Stimulated activated CD8-positive, alpha-beta memory T cell treated with anti-CD3 and anti-CD28 coated beads, Interleukin-7, amount 100 ng/mL, for 1 hour (primary cell): ENCODE results near the gene TTLL3.
"Not testable (repeated sequence)": the region's sequence is repeated elsewhere in the genome, so short reads cannot be mapped to it uniquely, and the experiment has no call there.

Experiments used
- DNase-seq, 2 donors: peaks; one replicate each; pipeline ENCODE4 v3.0.0-alpha.2; 2020; ENCODE audit warnings: low read depth in 2 of 2

Gene TTLL3

GRCh38 chr3:9809615-9810432 lies at the start of gene TTLL3:
Gene TTLL3, plus strand, starts transcription at chr3:9810262. Its CDS starts 400 bp downstream, at chr3:9810662.
- DNase-seq, result peak in 1 of 2 donors; percentile 5

- no peak for DNase-seq
Observed at GRCh38 chr3:9760779-9761505, 49.1 kb upstream of the TTLL3 start.

DNA sequence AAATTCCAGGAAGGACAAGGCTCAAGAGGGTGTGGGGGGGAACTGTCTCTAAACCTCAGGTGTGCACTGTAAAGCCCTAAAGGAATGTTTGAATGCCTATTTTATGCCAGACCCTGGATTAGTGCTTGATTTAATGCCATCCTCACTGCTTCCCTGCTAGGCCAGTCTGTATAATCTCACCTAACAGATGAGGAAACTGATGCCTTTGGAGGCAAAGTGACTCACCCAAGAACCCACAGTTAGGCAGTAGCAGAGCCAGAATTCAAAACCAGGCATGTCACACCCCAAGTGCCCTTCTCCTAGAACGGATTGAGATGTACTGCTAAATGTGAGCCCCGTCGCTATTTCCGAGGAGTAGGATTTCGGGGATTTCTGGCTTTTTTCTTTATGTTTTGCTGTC lies 48.1 kb upstream of the TTLL3 start:
- no peak for DNase-seq

GRCh38 chr3:9762871-9763270 lies 47.2 kb upstream of the TTLL3 start:
- DNase-seq, result no peak

- no peak for DNase-seq
Observed at GRCh38 chr3:9765865-9766264, 44.2 kb upstream of the TTLL3 start.

DNA sequence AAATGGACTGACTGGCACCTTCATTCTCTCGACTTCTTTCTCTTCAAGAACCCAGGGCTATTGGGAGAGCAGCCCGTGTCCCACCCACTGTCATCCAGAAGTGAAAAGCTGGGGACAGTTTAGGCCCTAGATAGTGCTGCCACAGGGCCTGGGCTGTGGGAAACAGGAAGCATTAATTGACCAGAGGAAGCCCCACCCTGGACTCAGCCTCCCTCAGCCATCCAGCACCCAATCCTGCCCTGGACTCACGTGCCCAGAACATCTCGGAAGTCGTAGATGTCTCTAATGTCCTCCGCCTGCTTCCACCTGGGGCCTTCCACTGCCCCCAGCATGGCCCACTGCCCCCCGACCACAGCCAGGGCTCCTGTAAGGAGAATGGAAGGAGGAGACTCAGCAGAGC lies 42.6 kb upstream of the TTLL3 start:
- no peak for DNase-seq

GRCh38 chr3:9768141-9768775 lies 41.8 kb upstream of the TTLL3 start:
- DNase-seq, result no peak

GRCh38 chr3:9769012-9769411 lies 41.0 kb upstream of the TTLL3 start:
- no peak for DNase-seq

GRCh38 chr3:9769426-9770275 lies 40.4 kb upstream of the TTLL3 start, which contains the start of gene CAMK1:
Gene CAMK1, minus strand, starts transcription at chr3:9769947. Its CDS starts 2,198 bp downstream, at chr3:9767749.
- DNase-seq, result no peak

- no peak for DNase-seq
Observed at GRCh38 chr3:9770276-9770812, 39.7 kb upstream of the TTLL3 start.

DNA sequence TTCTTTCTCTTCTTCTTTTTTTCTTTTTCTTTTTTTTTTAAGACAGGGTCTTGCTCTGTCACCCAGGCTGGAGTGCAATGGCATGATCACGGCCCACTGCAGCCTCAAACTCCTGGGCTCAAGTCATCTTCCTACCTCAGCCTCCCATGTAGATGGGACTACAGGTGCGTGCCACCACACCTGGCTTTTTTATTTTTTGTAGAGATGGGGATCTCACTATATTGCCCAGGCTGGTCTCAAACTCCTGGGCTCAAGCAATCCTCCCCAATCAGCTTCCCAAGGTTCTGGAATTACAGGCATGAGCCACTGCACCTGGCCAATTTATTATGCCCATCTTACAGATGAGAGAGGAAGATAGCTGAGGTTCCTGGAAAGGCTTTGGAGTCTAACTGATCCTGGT lies 39.1 kb upstream of the TTLL3 start:
- DNase-seq, result not testable (repeated sequence)

DNA sequence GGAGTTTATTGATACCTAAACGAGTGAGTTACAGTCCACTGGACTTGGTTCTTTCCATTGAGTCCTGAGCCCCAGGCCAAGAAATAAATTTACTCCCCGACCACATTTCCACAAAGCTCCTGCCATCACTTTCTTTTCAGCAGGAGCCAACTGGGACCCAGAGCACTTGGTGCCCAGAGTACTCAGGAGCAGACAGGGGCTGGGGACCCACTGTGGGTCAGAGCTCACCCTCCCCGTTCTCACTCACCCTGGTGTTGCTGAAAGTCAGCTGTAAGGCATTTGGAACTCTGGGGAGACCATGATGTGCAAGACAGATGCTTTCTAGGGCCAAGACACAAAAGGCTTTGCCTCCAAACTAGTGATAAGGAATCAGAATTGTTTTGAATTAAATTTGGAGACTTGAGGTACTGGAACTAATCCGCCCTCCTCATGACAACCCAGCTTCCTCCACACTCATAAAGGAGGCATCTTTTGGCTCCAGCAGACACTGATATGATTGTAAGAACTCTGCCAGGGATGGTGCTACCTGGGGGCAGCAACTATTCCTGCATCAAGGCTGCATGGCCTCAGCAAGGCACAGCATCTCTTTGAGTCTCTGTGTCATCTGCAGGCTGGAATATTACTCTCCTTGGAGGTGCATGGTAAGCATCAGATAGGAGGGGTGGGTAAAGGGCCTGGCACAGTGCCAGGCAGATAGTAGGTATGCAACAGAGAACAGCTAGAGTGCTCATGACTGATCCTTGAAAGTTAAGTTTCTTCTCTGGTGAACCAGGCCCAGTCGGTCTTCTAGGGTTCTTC lies 33.0 kb upstream of the TTLL3 start:
- no peak for DNase-seq

- DNase-seq, result no peak
Observed at GRCh38 chr3:9777694-9778021, 32.4 kb upstream of the TTLL3 start.

- DNase-seq, result no peak
Observed at GRCh38 chr3:9778143-9779074, 31.7 kb upstream of the TTLL3 start.

DNA sequence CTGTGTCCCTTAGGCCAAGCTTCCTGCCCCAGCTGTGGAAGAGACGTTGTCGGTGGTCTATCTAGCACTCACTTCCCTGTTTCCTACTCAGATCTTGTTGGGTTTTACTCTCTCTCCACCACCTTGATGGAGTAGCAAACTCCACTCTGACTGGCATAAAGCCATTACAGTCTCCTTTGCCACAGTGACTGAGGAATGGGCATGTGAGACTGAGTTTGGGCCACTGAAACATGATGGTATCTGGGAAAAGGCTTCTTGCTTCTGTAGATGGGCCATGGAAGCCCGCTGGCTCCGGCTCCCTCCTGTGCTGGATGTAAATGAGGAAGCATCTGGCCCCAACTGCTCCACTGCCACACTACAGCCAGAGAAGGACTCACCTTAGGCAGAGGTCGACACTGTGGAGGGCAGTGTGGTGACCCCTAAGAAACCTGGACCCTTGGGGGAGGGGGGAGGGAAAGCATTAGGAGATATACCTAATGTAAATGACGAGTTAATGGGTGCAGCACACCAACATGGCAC lies 30.9 kb upstream of the TTLL3 start:
- DNase-seq, result no peak

DNA sequence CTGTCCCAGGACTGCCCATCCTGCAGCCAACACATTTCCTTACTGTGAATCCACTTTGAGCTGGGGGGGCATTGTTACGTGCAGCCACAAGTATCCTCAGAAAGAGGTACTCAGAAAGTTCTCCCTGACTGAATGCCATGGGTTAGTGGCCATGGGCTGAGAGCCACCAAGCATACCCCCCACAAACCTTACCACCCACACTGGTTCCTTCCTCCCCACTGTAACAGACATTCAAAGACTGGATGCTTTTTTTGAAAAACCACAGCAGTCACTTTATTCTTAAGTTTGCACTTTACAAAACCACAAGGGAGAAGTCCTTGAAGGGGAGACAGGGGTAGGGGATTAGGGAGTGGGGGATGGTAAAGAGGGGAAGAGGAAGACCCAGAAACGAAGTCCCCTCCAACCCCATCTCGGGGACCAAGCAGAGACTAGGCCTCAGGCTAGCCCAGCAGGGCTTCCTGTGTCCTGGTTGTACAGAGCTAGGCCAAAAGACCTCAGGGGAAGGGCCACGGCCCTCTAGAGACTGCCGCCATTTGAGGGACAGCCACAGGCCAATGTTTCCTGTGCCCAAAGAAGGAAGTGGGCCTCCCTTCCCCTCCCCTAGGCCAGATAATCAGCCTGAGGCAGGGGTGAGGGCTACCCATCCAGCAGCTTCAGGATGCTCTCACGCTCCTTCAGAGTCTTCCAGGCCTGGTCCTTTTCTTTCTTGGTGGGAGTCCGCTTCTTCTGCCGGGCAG lies 30.2 kb upstream of the TTLL3 start:
- no peak for DNase-seq

GRCh38 chr3:9780458-9780812 lies 29.6 kb upstream of the TTLL3 start:
- DNase-seq, result no peak

- DNase-seq, result no peak
Observed at GRCh38 chr3:9780910-9781309, 29.2 kb upstream of the TTLL3 start.

- DNase-seq, result no peak
Observed at GRCh38 chr3:9781551-9781950, 28.5 kb upstream of the TTLL3 start.
